Keratinocyte (primary cell): ENCODE measurements around the gene KCNN3. TPM values are rescaled to one million over a fixed set of nuclear protein-coding genes. Genes with fewer than 3 reads are reported as not detected.

Source experiments
- DNase-seq: peaks from one replicate; pipeline ENCODE4 v3.0.0-alpha.2; 2011; ENCODE audit warnings: low read depth, missing footprints, low spot score
- FAIRE-seq: peaks from 2 replicates; lab custom pipeline; 2011; peaks lifted over from hg19 to GRCh38; lab: Jason Lieb, UNC
- H2AFZ ChIP-seq: 2 replicates; pipeline ENCODE4 v1.6.0; 2012; ENCODE audit warnings: low read length, control low read depth, inconsistent platforms; ENCODE audit not compliant: control insufficient read depth
- H3K27ac ChIP-seq: 2 replicates; pipeline ENCODE4 v1.5.1; 2011; ENCODE audit warnings: low read length; ENCODE audit not compliant: control insufficient read depth, insufficient read depth
- H3K27me3 ChIP-seq: 3 replicates; pipeline ENCODE4 v1.6.0; 2011; ENCODE audit warnings: low read length; ENCODE audit not compliant: control insufficient read depth, insufficient read depth; ENCODE audit errors: extremely low read depth
- H3K36me3 ChIP-seq, 2 experiments: 2 replicates in 1 of 2; 3 replicates in 1 of 2; pipeline ENCODE4 v1.5.1; 2011; ENCODE audit warnings: low read length in 2 of 2, mild to moderate bottlenecking in 1 of 2; ENCODE audit not compliant: control insufficient read depth in 2 of 2, insufficient read depth in 2 of 2; ENCODE audit errors: extremely low read depth in 1 of 2
- H3K4me1 ChIP-seq: 3 replicates; pipeline ENCODE4 v1.5.1; 2011; ENCODE audit warnings: low read length; ENCODE audit not compliant: control insufficient read depth, insufficient read depth; ENCODE audit errors: extremely low read depth
- H3K4me2 ChIP-seq: 3 replicates; pipeline ENCODE4 v1.6.0; 2011; ENCODE audit warnings: low read depth, low read length; ENCODE audit not compliant: control insufficient read depth, insufficient read depth; ENCODE audit errors: extremely low read depth
- H3K4me3 ChIP-seq, 3 experiments: fragments of 200-600 bp in 1 of 3; sonication (generic) in 1 of 3; 2 replicates in 2 of 3; 3 replicates in 1 of 3; pipeline ENCODE4 v1.5.1; 2011 to 2016; ENCODE audit warnings: low read length in 3 of 3, mild to moderate bottlenecking in 3 of 3, control low read depth in 2 of 3, inconsistent platforms in 1 of 3, low read depth in 1 of 3, mixed read lengths in 1 of 3, mixed run types in 1 of 3, moderate library complexity in 1 of 3; ENCODE audit not compliant: control insufficient read depth in 2 of 3, insufficient read depth in 2 of 3; ENCODE audit errors: extremely low read depth in 1 of 3
- H3K79me2 ChIP-seq: 2 replicates; pipeline ENCODE4 v1.6.0; 2012; ENCODE audit warnings: low read length; ENCODE audit not compliant: control insufficient read depth, insufficient read depth
- H3K9ac ChIP-seq: 3 replicates; pipeline ENCODE4 v1.6.0; 2011; ENCODE audit warnings: low read length; ENCODE audit not compliant: control insufficient read depth, insufficient read depth; ENCODE audit errors: extremely low read depth
- H3K9me1 ChIP-seq: 3 replicates; pipeline ENCODE4 v1.6.0; 2011; ENCODE audit warnings: low read length; ENCODE audit not compliant: control insufficient read depth, insufficient read depth; ENCODE audit errors: extremely low read depth
- H3K9me3 ChIP-seq: 2 replicates; pipeline ENCODE4 v1.5.1; 2012; ENCODE audit warnings: low read depth, low read length; ENCODE audit not compliant: control insufficient read depth
- H4K20me1 ChIP-seq: 3 replicates; pipeline ENCODE4 v1.6.0; 2011; ENCODE audit warnings: low read length; ENCODE audit not compliant: control insufficient read depth, insufficient read depth; ENCODE audit errors: extremely low read depth
- CTCF ChIP-seq, 3 experiments: IDR thresholded peaks in 1 of 3; conservative IDR thresholded peaks in 1 of 3; optimal IDR thresholded peaks in 1 of 3; 2 replicates in 2 of 3; 3 replicates in 1 of 3; pipeline versions ENCODE3 to v1.5.1; 2011; ENCODE audit warnings: low read length in 3 of 3, mild to moderate bottlenecking in 3 of 3, moderate library complexity in 2 of 3, control low read depth in 1 of 3, inconsistent platforms in 1 of 3; ENCODE audit not compliant: insufficient read depth in 2 of 3; ENCODE audit errors: extremely low read depth in 1 of 3
- EZH2 ChIP-seq: IDR thresholded peaks from one replicate; pipeline ENCODE4 v1.6.1; 2012; ENCODE audit warnings: inconsistent platforms, mild to moderate bottlenecking, low read length, moderate library complexity
- dilution Hi-C: fragments of 300-500 bp; cut with MboI; formaldehyde crosslinking; loops from one replicate; pipeline ENCODE4 v1.7.0; 2020; ENCODE audit warnings: low sequenced_read_pairs; ENCODE audit not compliant: extremely low pct_ligation_motif_present
- polyA plus RNA-seq, 5 experiments: library from polyadenylated mRNA; depleted of rRNA in 3 of 5; stranded (reverse) in 3 of 5; stranded (forward) in 1 of 5; unstranded in 1 of 5; fragments of >200 nt; gene quantifications; 1 replicate in 1 of 5; 2 replicates in 3 of 5; 3 replicates in 1 of 5; pipeline versions ENCODE4 v1.2.1 to v1.2.3, GENCODE V29; 2011 to 2012; ENCODE audit warnings: missing spikeins in 2 of 5, low read depth in 1 of 5, low replicate concordance in 1 of 5

Gene KCNN3
- polyA plus RNA-seq, 1 donor (not counting 4 experiments of a cell fraction or from before 2014, with no cell fraction given), result 0.05 TPM

- no peak for FAIRE-seq
- no peak for TF ChIP-seq EZH2
- no peak for TF ChIP-seq CTCF (optimal IDR thresholded peaks at IDR 0.05 in 1 of 3, IDR thresholded peaks at IDR 0.05 in 1 of 3, conservative IDR thresholded peaks at IDR 0.05 in 1 of 3; ENCODE audit: extremely low read depth in 1 of 3, insufficient read depth in 2 of 3, low read length in 3 of 3)
- H3K9me3 ChIP-seq, result no peaks in the 10 kb centered on the region
- dilution Hi-C loops, result no loop called here
- no peaks in the 10 kb centered on the region for H4K20me1 ChIP-seq
- no peaks in the 10 kb centered on the region for H3K9me1 ChIP-seq
- H3K9ac ChIP-seq, result no peak overlapping the region
- no peak overlapping the region for H3K27ac ChIP-seq
- peaks cover 15% of the 10 kb centered on the region for H3K4me1 ChIP-seq
- peaks cover 37% of the 10 kb centered on the region for H3K27me3 ChIP-seq
- H3K79me2 ChIP-seq, result no peaks in the 10 kb centered on the region
- H3K36me3 ChIP-seq, result no peaks in the 10 kb centered on the region
- no peak overlapping the region for H2AFZ ChIP-seq
- no peak overlapping the region for H3K4me3 ChIP-seq
- H3K4me2 ChIP-seq, result no peak overlapping the region
- DNase-seq, result no peak
Measured at GRCh38 chr1:154808261-154808908, 61.7 kb downstream of the KCNN3 start.

DNA sequence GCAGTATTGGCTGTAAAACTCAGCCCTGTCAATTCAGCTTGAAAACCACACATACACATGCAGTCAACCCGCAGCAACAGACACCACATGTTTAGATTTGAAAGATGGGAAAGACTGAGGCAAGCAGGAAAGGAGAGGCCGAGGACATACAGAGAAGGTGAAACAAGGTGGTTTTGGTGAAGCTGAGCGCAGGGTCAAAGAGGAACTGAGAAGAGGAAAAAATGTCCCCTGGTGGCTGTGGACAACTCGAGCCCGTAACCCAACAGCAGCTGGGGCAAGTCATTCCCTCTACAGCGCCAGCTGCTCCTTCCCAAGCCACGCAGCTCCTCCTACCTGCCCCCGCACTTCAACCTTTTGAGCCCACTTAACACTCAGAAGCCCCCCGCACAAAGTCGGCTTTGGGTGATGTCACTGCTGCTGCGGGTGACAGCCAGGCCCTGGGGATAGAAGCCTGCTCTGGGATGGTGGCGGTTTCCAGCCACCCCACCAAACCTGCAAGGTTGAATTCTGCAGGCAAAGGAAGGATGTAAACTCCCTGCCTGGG lies 63.0 kb downstream of the KCNN3 start:
- H3K27ac ChIP-seq, result no peak overlapping the region
- FAIRE-seq (no peak), DNase-seq (no peak)
- H3K9me1 ChIP-seq, result no peaks in the 10 kb centered on the region
- no peak overlapping the region for H3K4me3 ChIP-seq
- no peak overlapping the region for H2AFZ ChIP-seq
- H3K79me2 ChIP-seq, result no peaks in the 10 kb centered on the region
- H3K27me3 ChIP-seq, result peaks cover 37% of the 10 kb centered on the region
- no peaks in the 10 kb centered on the region for H3K36me3 ChIP-seq
- dilution Hi-C loops, result no loop called here
- H4K20me1 ChIP-seq, result no peaks in the 10 kb centered on the region
- TF ChIP-seq CTCF (optimal IDR thresholded peaks at IDR 0.05 in 1 of 3, IDR thresholded peaks at IDR 0.05 in 1 of 3, conservative IDR thresholded peaks at IDR 0.05 in 1 of 3; ENCODE audit: extremely low read depth in 1 of 3, insufficient read depth in 2 of 3, low read length in 3 of 3) (no peak), EZH2 (no peak)
- H3K4me1 ChIP-seq, result peaks cover 10% of the 10 kb centered on the region
- no peaks in the 10 kb centered on the region for H3K9me3 ChIP-seq
- H3K4me2 ChIP-seq, result no peak overlapping the region
- H3K9ac ChIP-seq, result no peak overlapping the region
